C4-2B (cell line): ENCODE measurements around the gene NR3C1.

Experiments used
- ZFX ChIP-seq: fragments of 450-650 bp; IDR thresholded peaks from 2 replicates; pipeline ENCODE4 v1.6.1; 2017
- TF ChIP-seq, protein P1 (sequence below): fragments of 450-650 bp; conservative IDR thresholded peaks from 2 replicates; pipeline ENCODE4 v1.5.1; 2017; ENCODE audit warnings: mild to moderate bottlenecking

DNA sequence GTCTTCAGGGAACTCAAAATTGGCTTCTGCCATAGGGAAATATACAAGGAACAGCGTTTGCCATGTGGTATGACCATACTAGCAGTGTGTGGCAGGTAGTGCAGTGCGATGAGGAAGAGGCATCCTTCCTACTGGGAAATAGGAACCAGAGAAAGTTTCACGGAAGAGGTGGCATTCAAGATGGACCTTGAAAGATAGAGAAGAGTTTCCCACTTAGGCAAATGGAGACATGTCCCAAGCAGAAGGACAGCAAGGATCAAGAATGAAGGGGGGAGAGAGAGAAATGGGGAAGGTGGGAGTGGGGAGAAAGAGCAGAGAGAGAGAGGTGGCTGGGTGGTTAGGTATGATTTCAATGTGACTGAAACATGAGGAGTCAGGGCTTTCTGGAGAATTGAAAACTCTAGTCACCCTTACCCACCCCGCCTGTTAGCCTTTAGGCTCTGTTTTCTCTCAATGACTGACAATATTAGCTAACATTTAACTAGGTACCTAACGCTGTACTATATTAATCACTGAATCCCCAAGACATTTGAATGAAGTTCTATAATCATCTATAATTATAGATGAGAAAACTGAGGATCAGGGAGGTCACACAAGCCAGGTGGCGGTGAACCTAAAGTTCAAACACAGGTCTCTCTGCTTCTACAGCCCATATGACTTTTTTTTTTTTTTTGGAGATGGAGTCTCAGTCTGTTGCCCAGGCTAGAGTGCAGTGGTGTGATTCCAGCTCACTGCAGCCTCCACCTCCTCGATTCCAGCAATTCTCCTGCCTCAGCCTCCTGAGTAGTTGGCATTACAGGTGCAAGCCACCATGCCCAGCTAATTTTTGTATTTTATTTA is 171.3 kb downstream of the NR3C1 start:
- TF ChIP-seq, protein P1, sequence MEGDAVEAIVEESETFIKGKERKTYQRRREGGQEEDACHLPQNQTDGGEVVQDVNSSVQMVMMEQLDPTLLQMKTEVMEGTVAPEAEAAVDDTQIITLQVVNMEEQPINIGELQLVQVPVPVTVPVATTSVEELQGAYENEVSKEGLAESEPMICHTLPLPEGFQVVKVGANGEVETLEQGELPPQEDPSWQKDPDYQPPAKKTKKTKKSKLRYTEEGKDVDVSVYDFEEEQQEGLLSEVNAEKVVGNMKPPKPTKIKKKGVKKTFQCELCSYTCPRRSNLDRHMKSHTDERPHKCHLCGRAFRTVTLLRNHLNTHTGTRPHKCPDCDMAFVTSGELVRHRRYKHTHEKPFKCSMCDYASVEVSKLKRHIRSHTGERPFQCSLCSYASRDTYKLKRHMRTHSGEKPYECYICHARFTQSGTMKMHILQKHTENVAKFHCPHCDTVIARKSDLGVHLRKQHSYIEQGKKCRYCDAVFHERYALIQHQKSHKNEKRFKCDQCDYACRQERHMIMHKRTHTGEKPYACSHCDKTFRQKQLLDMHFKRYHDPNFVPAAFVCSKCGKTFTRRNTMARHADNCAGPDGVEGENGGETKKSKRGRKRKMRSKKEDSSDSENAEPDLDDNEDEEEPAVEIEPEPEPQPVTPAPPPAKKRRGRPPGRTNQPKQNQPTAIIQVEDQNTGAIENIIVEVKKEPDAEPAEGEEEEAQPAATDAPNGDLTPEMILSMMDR, result no peak
- TF ChIP-seq ZFX, result no peak
